HFFc6 (cell line): ENCODE measurements around the gene NCKAP5. TPM values are rescaled to one million over a fixed set of nuclear protein-coding genes. Genes with fewer than 3 reads are reported as not detected.

Source experiments
- DNase-seq: peaks from one replicate; pipeline ENCODE4 v3.0.0-alpha.2; 2018
- H3K27ac Mint-ChIP-seq: 2 replicates; pipeline ENCODE4 v1.8.0; 2020; ENCODE audit warnings: mild to moderate bottlenecking, mixed read lengths
- H3K27me3 Mint-ChIP-seq: 2 replicates; pipeline ENCODE4 v1.8.0; 2021; ENCODE audit warnings: mild to moderate bottlenecking, moderate library complexity, mixed read lengths; ENCODE audit not compliant: insufficient read depth
- H3K36me3 Mint-ChIP-seq: 2 replicates; pipeline ENCODE4 v1.8.0; 2021; ENCODE audit warnings: low read depth, mixed read lengths
- H3K4me1 Mint-ChIP-seq: 2 replicates; pipeline ENCODE4 v1.8.0; 2020; ENCODE audit warnings: low read depth, mixed read lengths
- H3K4me3 Mint-ChIP-seq: 2 replicates; pipeline ENCODE4 v1.8.0; 2020; ENCODE audit warnings: mild to moderate bottlenecking, moderate library complexity, mixed read lengths
- H3K9me3 Mint-ChIP-seq: 2 replicates; pipeline ENCODE4 v1.8.0; 2020; ENCODE audit warnings: mild to moderate bottlenecking, mixed read lengths
- total RNA-seq, 6 experiments: library from RNA; stranded (reverse); fragmentation: NEBNext Ultra II Directional; extraction: Animal tissue kit (Norgen Biotek cat#: 25700); gene quantifications; 2 replicates in 1 of 6; 3 replicates in 5 of 6; pipeline ENCODE4 v1.2.3, GENCODE V29; 2021
- TF ChIP-seq, protein P1 (sequence below): fragments of 200-600 bp; sonication (generic); IDR thresholded peaks from 2 replicates; pipeline ENCODE4 v1.5.0; 2021; ENCODE audit warnings: antibody characterized with exemption, mild to moderate bottlenecking

The NCKAP5 gene
- total RNA-seq, 6 experiments from 2014 or later, result 0.31 to 4.0 (median 3.1) TPM

DNA sequence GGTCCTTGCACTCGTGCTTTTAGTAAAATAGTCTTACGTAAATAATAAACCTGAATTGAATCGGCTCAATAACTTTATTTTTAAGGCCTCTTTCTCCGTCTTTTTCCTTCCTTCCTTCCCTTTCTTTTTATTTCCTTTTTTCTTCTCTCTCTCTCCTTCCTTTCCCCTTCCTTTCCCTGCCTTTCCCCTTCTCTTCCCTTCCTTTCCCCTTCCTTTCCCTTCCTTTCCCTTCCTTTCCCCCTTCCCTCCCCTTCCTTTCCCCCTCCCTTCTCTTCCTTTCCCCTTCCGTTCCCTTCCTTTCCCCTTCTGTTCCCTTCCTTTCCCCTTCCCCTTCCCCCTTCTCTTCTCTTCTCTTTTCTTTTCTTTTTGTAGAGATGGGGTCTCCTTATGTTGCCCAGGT is 121.0 kb downstream of the NCKAP5 start:
- Mint-ChIP-seq H3K4me3 (no peak overlapping the region), H3K4me1 (peaks cover 9% of the 10 kb centered on the region; the same call in 1 of the 2 replicates), H3K27ac (no peak overlapping the region), H3K36me3 (no peaks in the 10 kb centered on the region), H3K9me3 (no peaks in the 10 kb centered on the region), H3K27me3 (peaks cover 4% of the 10 kb centered on the region; the same call in 1 of the 2 replicates)
- TF ChIP-seq, protein P1, sequence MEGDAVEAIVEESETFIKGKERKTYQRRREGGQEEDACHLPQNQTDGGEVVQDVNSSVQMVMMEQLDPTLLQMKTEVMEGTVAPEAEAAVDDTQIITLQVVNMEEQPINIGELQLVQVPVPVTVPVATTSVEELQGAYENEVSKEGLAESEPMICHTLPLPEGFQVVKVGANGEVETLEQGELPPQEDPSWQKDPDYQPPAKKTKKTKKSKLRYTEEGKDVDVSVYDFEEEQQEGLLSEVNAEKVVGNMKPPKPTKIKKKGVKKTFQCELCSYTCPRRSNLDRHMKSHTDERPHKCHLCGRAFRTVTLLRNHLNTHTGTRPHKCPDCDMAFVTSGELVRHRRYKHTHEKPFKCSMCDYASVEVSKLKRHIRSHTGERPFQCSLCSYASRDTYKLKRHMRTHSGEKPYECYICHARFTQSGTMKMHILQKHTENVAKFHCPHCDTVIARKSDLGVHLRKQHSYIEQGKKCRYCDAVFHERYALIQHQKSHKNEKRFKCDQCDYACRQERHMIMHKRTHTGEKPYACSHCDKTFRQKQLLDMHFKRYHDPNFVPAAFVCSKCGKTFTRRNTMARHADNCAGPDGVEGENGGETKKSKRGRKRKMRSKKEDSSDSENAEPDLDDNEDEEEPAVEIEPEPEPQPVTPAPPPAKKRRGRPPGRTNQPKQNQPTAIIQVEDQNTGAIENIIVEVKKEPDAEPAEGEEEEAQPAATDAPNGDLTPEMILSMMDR, result no peak
- DNase-seq, result no peak

DNA sequence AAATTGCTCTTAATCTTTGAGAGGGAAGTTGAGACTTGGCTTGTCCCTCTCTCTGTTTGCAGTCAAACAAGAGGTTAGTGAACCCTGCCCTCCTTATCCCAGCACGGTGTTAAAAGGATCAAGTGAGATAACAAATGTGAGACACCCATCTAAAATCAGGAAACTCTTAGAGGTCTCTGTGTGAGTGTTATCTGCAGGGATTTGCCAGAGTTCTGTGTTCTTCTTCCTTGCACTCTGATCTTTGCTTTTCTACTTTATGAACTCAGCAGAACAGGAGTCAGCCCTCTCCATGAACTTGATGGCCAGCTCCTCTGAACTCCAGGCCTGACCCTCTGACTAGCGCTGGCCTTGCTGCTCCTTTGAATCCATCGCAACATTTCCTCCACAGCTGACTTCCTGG is 123.8 kb downstream of the NCKAP5 start:
- H3K9me3 Mint-ChIP-seq, result no peaks in the 10 kb centered on the region
- peaks cover 4% of the 10 kb centered on the region for H3K27me3 Mint-ChIP-seq
- no peak for DNase-seq
- H3K36me3 Mint-ChIP-seq, result no peaks in the 10 kb centered on the region
- TF ChIP-seq, protein P1, result no peak
- H3K27ac Mint-ChIP-seq, result no peak overlapping the region
- H3K4me3 Mint-ChIP-seq, result no peak overlapping the region
- H3K4me1 Mint-ChIP-seq, result peaks cover 13% of the 10 kb centered on the region; the same call in 1 of the 2 replicates

DNA sequence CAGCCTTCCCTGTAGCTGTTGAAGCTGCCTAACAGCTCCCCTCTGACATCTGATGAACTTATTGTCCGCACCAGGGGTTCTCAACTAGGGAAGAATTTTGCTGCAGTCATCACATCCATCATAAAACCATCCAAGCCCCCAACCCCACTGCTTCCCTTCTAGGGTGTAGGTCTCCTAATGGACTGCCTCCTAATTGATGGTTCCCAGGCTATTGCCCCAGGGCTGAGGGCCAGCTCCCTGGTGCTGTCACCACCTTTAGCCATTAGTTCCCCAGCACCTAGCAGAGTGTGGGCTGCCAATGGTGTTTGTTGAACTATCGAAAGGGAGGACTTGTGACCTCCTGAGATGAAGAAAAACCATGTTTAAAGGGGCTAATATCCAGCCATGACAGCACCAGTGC is 125.9 kb downstream of the NCKAP5 start:
- DNase-seq, result no peak
- Mint-ChIP-seq H3K4me3 (no peak overlapping the region), H3K4me1 (peaks cover 13% of the 10 kb centered on the region; the same call in 1 of the 2 replicates), H3K9me3 (no peaks in the 10 kb centered on the region), H3K36me3 (no peaks in the 10 kb centered on the region), H3K27me3 (peaks cover 4% of the 10 kb centered on the region), H3K27ac (no peak overlapping the region)
- TF ChIP-seq, protein P1, result no peak

DNA sequence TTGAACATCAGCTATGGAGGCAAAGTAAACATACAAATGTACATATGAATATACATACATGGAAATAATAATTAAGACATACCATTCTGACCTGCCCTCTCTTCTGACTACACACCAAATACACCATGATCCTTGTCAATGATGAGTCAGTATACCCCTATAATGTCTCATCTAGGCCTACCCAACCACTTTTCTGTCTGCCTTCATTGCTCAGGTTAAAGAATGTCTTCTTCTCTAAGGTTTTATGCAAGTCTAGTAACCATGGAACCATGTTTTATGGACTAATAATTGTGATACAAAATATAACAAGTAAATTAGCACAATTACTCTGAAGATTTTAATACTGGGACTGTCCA is 128.7 kb downstream of the NCKAP5 start:
- H3K4me1 Mint-ChIP-seq, result peaks cover 30% of the 10 kb centered on the region
- H3K27me3 Mint-ChIP-seq, result peaks cover 2% of the 10 kb centered on the region
- no peak overlapping the region for H3K27ac Mint-ChIP-seq
- H3K9me3 Mint-ChIP-seq, result no peaks in the 10 kb centered on the region
- no peaks in the 10 kb centered on the region for H3K36me3 Mint-ChIP-seq
- TF ChIP-seq, protein P1, result no peak
- H3K4me3 Mint-ChIP-seq, result no peak overlapping the region
- no peak for DNase-seq

DNA sequence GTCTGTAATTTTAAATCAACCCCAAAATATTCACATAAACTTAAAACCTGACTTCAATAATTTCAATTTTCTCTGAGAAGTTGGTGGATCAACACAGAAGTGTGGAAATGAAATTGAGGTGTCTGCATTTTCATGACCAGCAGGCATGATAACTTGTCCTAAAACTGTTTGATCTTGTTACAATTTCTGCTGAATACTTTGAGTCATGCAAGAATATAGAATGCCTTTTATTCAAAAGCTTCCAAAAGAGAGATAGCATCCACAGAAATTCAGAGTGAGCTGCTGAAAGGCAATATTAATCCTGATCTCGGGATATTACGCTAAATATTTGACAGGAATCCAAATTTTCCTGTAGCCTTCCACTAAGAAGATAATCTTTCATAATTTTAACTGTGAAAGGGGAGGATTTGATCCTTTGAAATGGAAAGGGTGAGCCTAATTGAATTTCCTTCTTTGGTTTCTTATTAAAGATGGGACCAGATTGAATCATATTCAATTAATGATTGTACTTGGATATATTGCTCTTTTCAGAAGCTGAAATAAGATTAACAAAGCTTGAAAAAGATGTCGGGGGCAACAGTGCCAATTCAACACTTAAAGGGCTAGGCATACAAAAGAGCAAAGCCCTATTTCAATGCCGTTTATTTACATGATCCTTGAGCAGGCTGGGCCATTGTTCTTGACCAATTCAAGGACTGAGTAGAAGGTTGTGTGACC is 129.3 kb downstream of the NCKAP5 start:
- Mint-ChIP-seq H3K4me3 (no peak overlapping the region), H3K36me3 (no peaks in the 10 kb centered on the region), H3K27ac (no peak overlapping the region), H3K27me3 (peaks cover 2% of the 10 kb centered on the region), H3K9me3 (no peaks in the 10 kb centered on the region), H3K4me1 (peaks cover 35% of the 10 kb centered on the region)
- DNase-seq, result no peak
- TF ChIP-seq, protein P1, result no peak
